ENCODE measurements around the gene ABHD16A.

DNA sequence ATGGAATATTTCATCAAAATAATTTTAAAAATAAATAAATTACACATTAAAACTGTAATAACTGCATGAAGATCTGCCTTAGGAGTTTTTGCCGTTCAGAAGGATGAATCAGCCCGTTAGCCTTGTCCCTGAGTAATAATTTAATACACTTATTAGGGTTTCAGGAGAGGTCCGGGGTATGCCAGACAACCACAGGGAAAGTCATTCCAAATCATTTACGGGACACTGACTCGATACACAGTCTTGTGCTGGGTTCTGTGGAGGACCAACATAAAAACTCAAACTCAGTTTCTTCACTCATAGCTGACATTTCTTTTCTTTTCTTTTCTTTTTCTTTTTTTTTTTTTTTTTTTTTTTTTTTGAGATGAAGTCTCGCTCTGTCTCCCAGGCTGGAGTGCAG is 2.8 kb upstream of the ABHD16A start:
- TF ChIP-seq, protein P1, sequence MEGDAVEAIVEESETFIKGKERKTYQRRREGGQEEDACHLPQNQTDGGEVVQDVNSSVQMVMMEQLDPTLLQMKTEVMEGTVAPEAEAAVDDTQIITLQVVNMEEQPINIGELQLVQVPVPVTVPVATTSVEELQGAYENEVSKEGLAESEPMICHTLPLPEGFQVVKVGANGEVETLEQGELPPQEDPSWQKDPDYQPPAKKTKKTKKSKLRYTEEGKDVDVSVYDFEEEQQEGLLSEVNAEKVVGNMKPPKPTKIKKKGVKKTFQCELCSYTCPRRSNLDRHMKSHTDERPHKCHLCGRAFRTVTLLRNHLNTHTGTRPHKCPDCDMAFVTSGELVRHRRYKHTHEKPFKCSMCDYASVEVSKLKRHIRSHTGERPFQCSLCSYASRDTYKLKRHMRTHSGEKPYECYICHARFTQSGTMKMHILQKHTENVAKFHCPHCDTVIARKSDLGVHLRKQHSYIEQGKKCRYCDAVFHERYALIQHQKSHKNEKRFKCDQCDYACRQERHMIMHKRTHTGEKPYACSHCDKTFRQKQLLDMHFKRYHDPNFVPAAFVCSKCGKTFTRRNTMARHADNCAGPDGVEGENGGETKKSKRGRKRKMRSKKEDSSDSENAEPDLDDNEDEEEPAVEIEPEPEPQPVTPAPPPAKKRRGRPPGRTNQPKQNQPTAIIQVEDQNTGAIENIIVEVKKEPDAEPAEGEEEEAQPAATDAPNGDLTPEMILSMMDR (IDR thresholded peaks at IDR 0.05) = no peak
- no peak for TF ChIP-seq POLR2A (IDR thresholded peaks at IDR 0.05)

Measured in Peyer's patch (tissue), 4 donors.